PFSK-1 (cell line): ENCODE results near the gene CALB2.

Experiments
- FOXP2 ChIP-seq: optimal IDR thresholded peaks from 2 replicates; pipeline ENCODE3; 2011; ENCODE audit warnings: borderline replicate concordance, control low read depth, inconsistent platforms; ENCODE audit not compliant: insufficient read depth; ENCODE audit errors: extremely low read length, extremely low read depth
- POLR2AphosphoS5 ChIP-seq: IDR thresholded peaks from 2 replicates; pipeline ENCODE4 v1.6.1; 2012; ENCODE audit warnings: low read depth, mild to moderate bottlenecking, control low read depth, low read length, moderate library complexity
- REST ChIP-seq, 2 experiments: IDR thresholded peaks; 2 replicates each; pipeline versions ENCODE4 v1.6.1 to v1.8.0; 2011 to 2012; ENCODE audit warnings: low read depth in 2 of 2, low read length in 2 of 2, control low read depth in 1 of 2, inconsistent platforms in 1 of 2, mild to moderate bottlenecking in 1 of 2, moderate library complexity in 1 of 2; ENCODE audit not compliant: insufficient read depth in 1 of 2
- SIN3A ChIP-seq: IDR thresholded peaks from 2 replicates; pipeline ENCODE4 v1.6.1; 2012; ENCODE audit warnings: mild to moderate bottlenecking, low read length, moderate library complexity, borderline replicate concordance; ENCODE audit not compliant: insufficient read depth
- TAF1 ChIP-seq: IDR thresholded peaks from 2 replicates; pipeline ENCODE4 v1.6.1; 2012; ENCODE audit warnings: low read length, control low read depth, borderline replicate concordance; ENCODE audit not compliant: insufficient read depth

Gene CALB2

GRCh38 chr16:71431991-71432390 is 73.5 kb downstream of the CALB2 start:
- no peak for TF ChIP-seq REST (IDR thresholded peaks at IDR 0.05; ENCODE audit: insufficient read depth in 1 of 2, low read depth in 2 of 2, low read length in 2 of 2)
- no peak for TF ChIP-seq FOXP2
- TF ChIP-seq SIN3A: no peak
- no peak for TF ChIP-seq TAF1
- TF ChIP-seq POLR2AphosphoS5: no peak

- TF ChIP-seq FOXP2 (no peak), TAF1 (no peak), POLR2AphosphoS5 (no peak), SIN3A (no peak), REST (IDR thresholded peaks at IDR 0.05; ENCODE audit: insufficient read depth in 1 of 2, low read depth in 2 of 2, low read length in 2 of 2) (no peak)
Observed at GRCh38 chr16:71432906-71433305, 74.4 kb downstream of the CALB2 start.

- no peak for TF ChIP-seq REST (IDR thresholded peaks at IDR 0.05; ENCODE audit: insufficient read depth in 1 of 2, low read depth in 2 of 2, low read length in 2 of 2)
- TF ChIP-seq TAF1: no peak
- TF ChIP-seq SIN3A: no peak
- no peak for TF ChIP-seq POLR2AphosphoS5
- TF ChIP-seq FOXP2: no peak
Observed at GRCh38 chr16:71436473-71436872, 78.0 kb downstream of the CALB2 start.

- TF ChIP-seq POLR2AphosphoS5 (no peak), SIN3A (no peak), TAF1 (no peak), REST (IDR thresholded peaks at IDR 0.05; ENCODE audit: insufficient read depth in 1 of 2, low read depth in 2 of 2, low read length in 2 of 2) (no peak), FOXP2 (no peak)
Observed at GRCh38 chr16:71439523-71439922, 81.0 kb downstream of the CALB2 start.
